Stimulated activated naive CD8-positive, alpha-beta T cell treated with anti-CD3 and anti-CD28 coated beads, Interleukin-15, Interleukin-2, amounts not matched to agents 100 ng/mL and 50 ng/mL, for 24 hours (primary cell): ENCODE measurements around the gene SLC25A22.
A peak's percentile ranks its signal among the peaks of the same experiment; 100 is the strongest.

Experiments
- H3K27ac Mint-ChIP-seq: one replicate; pipeline ENCODE4 v1.8.0; 2021; ENCODE audit warnings: mild to moderate bottlenecking, mixed read lengths
- H3K27me3 Mint-ChIP-seq: one replicate; pipeline ENCODE4 v1.8.0; 2021; ENCODE audit warnings: mixed read lengths
- H3K36me3 Mint-ChIP-seq: one replicate; pipeline ENCODE4 v1.8.0; 2021; ENCODE audit warnings: low read depth, mixed read lengths
- H3K4me1 Mint-ChIP-seq: one replicate; pipeline ENCODE4 v1.8.0; 2021; ENCODE audit warnings: low read depth, mixed read lengths
- H3K4me3 Mint-ChIP-seq: one replicate; pipeline ENCODE4 v1.8.0; 2021; ENCODE audit warnings: mild to moderate bottlenecking, mixed read lengths
- H3K9me3 Mint-ChIP-seq: one replicate; pipeline ENCODE4 v1.8.0; 2021; ENCODE audit warnings: mixed read lengths

Gene SLC25A22

GRCh38 chr11:794013-794765 lies 3.9 kb downstream of the SLC25A22 start:
- H3K27ac Mint-ChIP-seq = no peak overlapping the region
- no peaks in the 10 kb centered on the region for H3K27me3 Mint-ChIP-seq
- no peak overlapping the region for H3K4me3 Mint-ChIP-seq
- peaks cover 10% of the 10 kb centered on the region for H3K4me1 Mint-ChIP-seq
- peaks cover 9% of the 10 kb centered on the region for H3K36me3 Mint-ChIP-seq
- H3K9me3 Mint-ChIP-seq = no peaks in the 10 kb centered on the region

GRCh38 chr11:793556-793955 lies 4.5 kb downstream of the SLC25A22 start:
- Mint-ChIP-seq H3K9me3 (no peaks in the 10 kb centered on the region), H3K27ac (no peak overlapping the region), H3K36me3 (peaks cover 9% of the 10 kb centered on the region), H3K27me3 (no peaks in the 10 kb centered on the region), H3K4me3 (no peak overlapping the region), H3K4me1 (peaks cover 10% of the 10 kb centered on the region)

DNA sequence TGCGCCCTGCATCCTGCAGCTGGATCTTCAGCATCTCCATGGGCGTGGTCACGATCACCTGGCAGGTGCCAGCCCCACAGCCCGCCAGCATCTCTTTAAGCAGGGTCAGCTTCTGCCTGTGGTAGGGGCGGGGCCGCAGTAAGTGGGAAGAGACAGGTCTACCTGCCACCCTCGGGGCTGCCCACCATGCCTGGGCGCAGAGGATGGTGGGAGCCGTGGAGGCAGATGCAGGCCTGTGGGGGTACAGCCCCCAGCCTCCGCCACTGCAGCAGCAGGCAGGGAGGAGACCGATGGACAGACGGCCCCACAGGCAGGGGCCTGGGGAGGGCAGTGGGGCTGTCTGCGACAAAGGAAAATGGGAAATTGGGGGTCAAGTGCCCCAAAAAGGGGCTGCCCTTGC lies 5.2 kb downstream of the SLC25A22 start:
- Mint-ChIP-seq H3K36me3 (peaks cover 9% of the 10 kb centered on the region), H3K9me3 (no peaks in the 10 kb centered on the region), H3K27me3 (no peaks in the 10 kb centered on the region), H3K4me1 (peaks cover 10% of the 10 kb centered on the region), H3K4me3 (no peak overlapping the region), H3K27ac (no peak overlapping the region)

DNA sequence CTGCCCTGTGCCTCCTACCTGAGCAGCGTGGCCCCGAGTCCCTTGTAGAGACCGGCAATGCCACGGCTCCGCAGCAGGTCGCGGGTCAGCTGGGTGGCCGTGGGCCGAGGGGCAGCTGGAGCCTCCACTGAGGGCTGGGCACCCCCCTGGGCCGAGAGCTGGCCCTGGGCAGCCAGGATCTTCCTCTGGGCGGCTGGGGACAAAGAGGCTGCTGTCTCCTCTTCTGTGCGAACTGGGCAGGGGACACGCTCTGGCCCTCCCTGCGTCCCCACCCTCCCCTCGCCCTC lies 5.6 kb downstream of the SLC25A22 start:
- Mint-ChIP-seq H3K4me3 (no peak overlapping the region), H3K27ac (no peak overlapping the region), H3K27me3 (no peaks in the 10 kb centered on the region), H3K9me3 (no peaks in the 10 kb centered on the region), H3K36me3 (peaks cover 9% of the 10 kb centered on the region), H3K4me1 (peaks cover 10% of the 10 kb centered on the region)

DNA sequence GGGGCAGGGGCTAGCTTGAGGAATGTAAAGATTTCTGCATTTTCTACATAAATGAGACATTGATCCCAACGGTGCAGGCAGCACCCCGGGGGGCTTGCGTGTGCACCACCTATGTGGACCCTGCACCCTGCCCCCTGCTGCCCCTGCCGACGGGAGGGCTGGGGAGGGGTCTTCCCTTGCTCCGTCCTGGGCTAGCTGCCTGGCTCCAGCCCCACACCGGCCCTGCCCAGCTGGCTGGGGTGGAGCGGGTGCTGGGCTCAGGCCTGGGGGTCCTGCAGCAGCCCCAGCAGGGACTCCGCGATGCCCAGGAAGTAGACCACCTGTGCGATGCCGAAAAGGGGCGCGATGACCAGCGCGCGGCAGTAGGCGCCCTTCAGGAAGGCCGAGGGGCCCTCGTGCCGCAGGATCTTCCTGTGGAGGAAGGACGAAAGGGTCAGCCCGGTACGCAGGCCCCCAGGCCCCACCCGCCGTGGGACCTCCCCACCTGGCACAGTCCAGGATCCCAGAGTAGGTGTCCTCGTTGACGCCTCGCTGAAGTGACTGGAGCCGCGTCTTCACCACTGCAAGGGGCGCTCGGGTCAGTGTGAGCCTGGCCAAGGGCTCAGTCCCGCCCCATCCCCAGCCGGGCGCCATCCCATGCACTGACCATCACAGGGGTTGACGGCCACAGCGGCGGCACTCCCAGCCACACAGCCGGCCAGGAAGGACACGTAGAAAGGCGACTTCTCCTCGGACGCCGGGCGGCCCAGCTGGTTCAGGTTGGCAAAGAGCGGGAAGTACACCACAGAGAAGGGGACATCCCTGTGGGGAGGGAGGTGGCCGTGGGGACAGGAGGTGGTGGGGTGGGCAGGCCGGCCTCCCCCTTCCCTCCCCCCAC lies 6.2 kb downstream of the SLC25A22 start:
- H3K27me3 Mint-ChIP-seq = no peaks in the 10 kb centered on the region
- peaks cover 8% of the 10 kb centered on the region for H3K4me1 Mint-ChIP-seq
- H3K9me3 Mint-ChIP-seq = no peaks in the 10 kb centered on the region
- no peak overlapping the region for H3K4me3 Mint-ChIP-seq
- peaks cover 9% of the 10 kb centered on the region for H3K36me3 Mint-ChIP-seq
- H3K27ac Mint-ChIP-seq = no peak overlapping the region

DNA sequence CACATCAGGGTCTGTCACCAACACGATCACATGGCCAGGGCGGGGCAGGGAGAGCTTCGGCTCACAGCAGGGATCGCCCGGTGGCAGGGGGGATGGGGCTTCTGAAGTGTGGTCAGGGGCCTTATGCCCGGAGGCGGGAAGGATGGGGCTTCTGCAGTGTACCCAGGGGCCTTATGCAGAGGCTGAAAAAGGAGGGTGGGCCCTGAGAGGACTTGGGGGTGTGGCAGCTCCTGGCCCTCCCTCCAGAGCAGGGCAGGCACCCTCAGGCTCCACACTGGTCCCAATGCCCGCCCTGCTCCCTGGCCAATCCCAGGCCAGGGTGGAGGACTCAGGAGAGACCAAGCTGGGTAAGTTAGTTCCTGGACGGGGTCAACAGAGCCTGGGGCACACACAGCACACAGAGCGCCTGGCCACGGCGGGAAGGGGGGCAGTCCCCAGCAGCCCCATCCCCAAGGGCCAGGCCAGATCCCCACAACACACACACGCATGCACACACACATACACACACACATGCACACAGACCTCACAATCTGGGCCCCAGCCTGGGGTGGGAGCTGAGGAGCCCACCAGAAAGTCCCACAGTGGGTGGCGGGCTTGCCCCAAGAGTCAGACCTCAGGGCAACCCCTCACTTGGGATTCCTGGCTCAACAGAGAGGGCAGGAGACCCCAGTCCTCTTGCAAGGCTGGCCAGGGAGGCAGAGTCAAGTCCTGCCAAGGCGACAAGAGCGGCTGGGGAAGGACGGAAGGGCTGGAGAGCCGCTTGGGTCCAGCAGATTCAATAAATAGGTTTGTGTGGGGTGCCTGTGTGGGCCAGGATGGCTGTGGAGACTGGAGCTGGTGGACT lies 7.1 kb downstream of the SLC25A22 start:
- H3K27me3 Mint-ChIP-seq = no peaks in the 10 kb centered on the region
- H3K27ac Mint-ChIP-seq = no peak overlapping the region
- peaks cover 9% of the 10 kb centered on the region for H3K36me3 Mint-ChIP-seq
- H3K4me3 Mint-ChIP-seq = no peak overlapping the region
- peaks cover 1% of the 10 kb centered on the region for H3K4me1 Mint-ChIP-seq
- no peaks in the 10 kb centered on the region for H3K9me3 Mint-ChIP-seq

GRCh38 chr11:789943-790342 lies 8.1 kb downstream of the SLC25A22 start, which contains the start of gene CEND1:
Gene CEND1 (minus strand): TSS chr11:790090. CDS start chr11:788576, 1,514 bp downstream.
- no peak within 1 kb of the TSS for H3K27ac Mint-ChIP-seq
- H3K27me3 Mint-ChIP-seq = no peaks in the 10 kb centered on the region

DNA sequence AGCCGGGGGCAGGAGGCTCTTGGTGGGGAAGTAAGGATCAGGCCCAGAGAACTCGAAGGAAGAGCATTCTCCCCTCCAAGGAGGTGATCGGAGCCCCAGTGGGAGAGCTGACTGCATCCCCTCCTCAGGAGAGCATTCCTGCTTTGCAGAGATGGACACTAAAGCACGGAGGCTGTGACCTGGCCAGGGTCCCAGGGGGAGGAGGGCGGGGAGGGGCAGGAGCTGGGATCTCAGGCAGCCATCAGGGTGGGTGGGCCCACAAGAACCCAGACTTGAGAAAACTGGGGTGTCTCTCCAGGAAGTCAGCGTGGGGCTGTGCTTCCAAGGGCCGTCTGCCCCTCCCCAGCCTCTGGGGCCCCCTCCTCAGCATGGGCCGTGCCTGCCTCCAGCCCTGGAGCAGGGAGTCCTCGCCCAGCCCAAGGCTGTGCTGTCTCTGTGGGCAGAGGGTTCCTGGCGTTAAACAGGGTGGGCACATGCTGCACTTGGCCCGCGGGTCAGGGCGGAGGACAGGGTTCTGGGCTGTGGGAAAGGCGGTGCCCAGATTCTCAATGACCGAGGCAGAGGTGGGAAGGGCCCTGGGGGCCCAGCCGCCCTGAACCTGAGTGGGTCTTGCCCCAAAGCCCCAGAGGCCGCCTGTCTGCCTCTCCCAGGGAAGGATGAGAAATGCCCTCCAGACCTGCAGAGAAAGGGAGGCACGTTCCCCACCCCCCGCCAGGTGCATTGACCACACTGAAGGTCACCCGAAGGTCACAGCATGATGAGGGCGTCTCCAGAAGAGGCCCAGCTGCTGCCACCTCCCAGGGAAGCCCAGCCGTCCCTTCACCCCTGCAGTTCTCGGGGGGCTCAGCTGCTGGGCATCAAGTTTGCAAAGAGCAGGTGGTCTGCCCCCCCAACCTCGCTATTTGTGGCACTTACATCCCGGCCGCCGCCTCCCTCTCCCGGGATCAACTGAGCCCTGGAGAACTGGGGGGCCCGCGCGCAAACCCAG lies 8.8 kb downstream of the SLC25A22 start:
- H3K9me3 Mint-ChIP-seq = no peaks in the 10 kb centered on the region
- no peaks in the 10 kb centered on the region for H3K4me1 Mint-ChIP-seq
- peaks cover 9% of the 10 kb centered on the region for H3K36me3 Mint-ChIP-seq
- no peak overlapping the region for H3K27ac Mint-ChIP-seq
- H3K4me3 Mint-ChIP-seq = peak overlapping the region; percentile 20
- no peaks in the 10 kb centered on the region for H3K27me3 Mint-ChIP-seq

More at GRCh38 chr11:789943-790342, 8.1 kb downstream of the SLC25A22 start, which contains the start of gene CEND1:
- peak within 1 kb of the TSS; percentile 20 for H3K4me3 Mint-ChIP-seq
- H3K36me3 Mint-ChIP-seq = peaks cover 9% of the 10 kb centered on the region
- H3K9me3 Mint-ChIP-seq = no peaks in the 10 kb centered on the region
- H3K4me1 Mint-ChIP-seq = no peaks in the 10 kb centered on the region

DNA sequence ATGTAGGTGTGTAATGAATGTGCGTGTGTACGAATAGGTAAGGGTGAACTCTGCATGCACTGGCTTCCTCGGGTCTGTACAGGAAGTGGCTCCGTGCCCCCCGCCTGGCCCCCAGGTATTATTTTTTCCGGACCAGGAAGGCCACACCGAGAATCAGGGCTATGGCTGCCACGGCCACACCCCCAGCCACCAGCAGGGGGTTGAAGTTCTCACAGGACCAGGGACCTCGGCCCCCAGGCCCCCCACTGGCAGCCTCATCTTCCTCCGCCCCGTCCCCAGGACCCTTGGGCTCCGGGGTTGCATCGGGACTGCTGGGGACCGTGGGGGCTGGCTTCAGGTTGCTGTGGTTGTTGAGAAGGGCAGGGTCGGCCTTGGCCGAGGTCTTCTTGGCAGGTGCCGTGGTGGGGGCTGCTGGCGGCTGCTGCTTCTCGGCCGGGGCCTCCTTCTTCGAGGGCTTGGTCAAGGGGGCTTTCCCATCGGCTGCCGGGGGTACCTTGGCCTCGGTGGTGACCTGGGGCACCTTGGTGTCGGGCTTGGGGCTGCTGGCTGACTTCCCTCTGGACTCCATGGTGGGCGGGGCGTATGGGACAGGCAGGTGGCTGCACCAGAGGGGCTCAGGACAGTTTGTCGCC lies 10.0 kb downstream of the SLC25A22 start:
- Mint-ChIP-seq H3K9me3 (no peaks in the 10 kb centered on the region), H3K27me3 (no peaks in the 10 kb centered on the region), H3K4me1 (no peaks in the 10 kb centered on the region), H3K27ac (no peak overlapping the region), H3K36me3 (peaks cover 12% of the 10 kb centered on the region), H3K4me3 (no peak overlapping the region)

DNA sequence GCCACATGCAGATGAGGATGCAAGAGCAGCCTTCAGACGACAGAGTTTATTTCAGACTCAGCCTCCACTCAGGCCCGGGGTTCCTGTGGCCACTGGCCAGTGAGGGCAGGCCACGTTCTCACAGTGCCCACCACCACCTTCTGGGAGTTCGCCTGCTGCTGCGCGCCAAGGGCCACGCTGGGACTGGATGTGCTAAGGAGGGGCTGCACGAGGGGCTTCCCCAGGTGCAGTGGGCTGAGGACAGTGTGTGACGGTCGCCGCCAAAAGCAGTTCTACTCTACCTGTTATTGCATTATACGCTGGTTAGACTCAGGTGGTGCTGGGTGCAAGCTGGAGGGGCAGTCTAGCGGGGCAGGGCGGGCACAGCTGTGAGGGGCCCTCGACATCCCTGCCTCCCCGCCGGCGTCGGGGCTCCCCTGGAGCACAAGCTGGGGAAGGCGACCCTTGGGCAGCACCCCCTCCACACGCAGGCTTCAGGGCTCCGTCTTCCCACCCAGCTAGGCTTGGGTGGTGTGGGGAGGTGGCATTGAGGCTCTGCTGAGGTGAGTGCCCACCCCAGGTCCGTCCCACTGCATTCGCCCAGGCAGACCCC lies 10.9 kb downstream of the SLC25A22 start:
- H3K27ac Mint-ChIP-seq = no peak overlapping the region
- H3K4me3 Mint-ChIP-seq = no peak overlapping the region
- peaks cover 12% of the 10 kb centered on the region for H3K36me3 Mint-ChIP-seq
- H3K27me3 Mint-ChIP-seq = no peaks in the 10 kb centered on the region
- H3K4me1 Mint-ChIP-seq = no peaks in the 10 kb centered on the region
- no peaks in the 10 kb centered on the region for H3K9me3 Mint-ChIP-seq

- H3K27ac Mint-ChIP-seq = no peak overlapping the region
- no peaks in the 10 kb centered on the region for H3K27me3 Mint-ChIP-seq
- H3K36me3 Mint-ChIP-seq = peaks cover 9% of the 10 kb centered on the region
- no peaks in the 10 kb centered on the region for H3K9me3 Mint-ChIP-seq
- H3K4me1 Mint-ChIP-seq = no peaks in the 10 kb centered on the region
- no peak overlapping the region for H3K4me3 Mint-ChIP-seq
Measured at GRCh38 chr11:786235-787083, 11.6 kb downstream of the SLC25A22 start.

DNA sequence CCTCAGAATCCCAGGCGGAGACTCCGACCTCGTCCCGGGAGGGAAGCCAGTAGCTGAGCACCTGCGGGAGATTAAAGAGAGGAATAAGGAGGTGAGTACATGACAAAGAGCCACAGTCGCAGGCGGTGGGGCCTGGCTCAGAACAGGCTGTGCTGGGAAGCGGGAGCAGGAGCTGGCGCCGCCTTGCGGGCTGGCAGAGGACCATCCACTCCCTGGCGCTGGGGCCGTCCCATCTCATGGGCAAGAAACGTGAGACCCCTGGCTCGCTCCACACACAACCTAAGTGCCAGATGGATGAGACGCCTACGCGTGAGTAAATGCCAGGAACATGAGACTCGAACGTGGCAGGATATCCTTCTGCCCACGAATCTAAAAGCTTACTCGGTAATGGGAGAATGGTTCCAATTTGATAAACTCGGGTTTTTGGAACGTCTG lies 14.5 kb downstream of the SLC25A22 start:
- Mint-ChIP-seq H3K27ac (no peak overlapping the region), H3K4me1 (peaks cover 12% of the 10 kb centered on the region), H3K9me3 (no peaks in the 10 kb centered on the region), H3K4me3 (no peak overlapping the region), H3K27me3 (no peaks in the 10 kb centered on the region), H3K36me3 (peaks cover 7% of the 10 kb centered on the region)
